HEK293T (cell line): ENCODE measurements around the gene FAM171A1.

Source experiments
- BHLHE40 ChIP-seq: fragments of 450-650 bp; IDR thresholded peaks from 2 replicates; pipeline ENCODE4 v1.6.1; 2016; ENCODE audit warnings: mild to moderate bottlenecking, moderate library complexity, borderline replicate concordance
- CTBP1 ChIP-seq: fragments of 450-650 bp; IDR thresholded peaks from 2 replicates; pipeline ENCODE4 v1.6.1; 2016; ENCODE audit warnings: borderline replicate concordance
- ELF4 ChIP-seq: fragments of 450-650 bp; IDR thresholded peaks from 2 replicates; pipeline ENCODE4 v1.6.1; 2017; ENCODE audit warnings: antibody characterized with exemption
- FOXA1 ChIP-seq: fragments of 450-650 bp; IDR thresholded peaks from 2 replicates; pipeline ENCODE4 v1.6.1; 2016; ENCODE audit warnings: mild to moderate bottlenecking
- FOXM1 ChIP-seq: fragments of 450-650 bp; IDR thresholded peaks from 2 replicates; pipeline ENCODE4 v1.6.1; 2017; ENCODE audit warnings: mild to moderate bottlenecking, borderline replicate concordance
- L3MBTL2 ChIP-seq: fragments of 450-650 bp; conservative IDR thresholded peaks from 2 replicates; pipeline ENCODE4 v1.6.1; 2016; ENCODE audit warnings: mild to moderate bottlenecking
- LEF1 ChIP-seq: fragments of 450-650 bp; IDR thresholded peaks from 2 replicates; pipeline ENCODE4 v1.6.1; 2017; ENCODE audit warnings: mild to moderate bottlenecking, borderline replicate concordance
- NFRKB ChIP-seq: fragments of 450-650 bp; IDR thresholded peaks from 2 replicates; pipeline ENCODE4 v1.6.1; 2016; ENCODE audit warnings: mild to moderate bottlenecking, moderate library complexity
- SP1 ChIP-seq: fragments of 450-650 bp; IDR thresholded peaks from 2 replicates; pipeline ENCODE4 v1.6.1; 2017

DNA sequence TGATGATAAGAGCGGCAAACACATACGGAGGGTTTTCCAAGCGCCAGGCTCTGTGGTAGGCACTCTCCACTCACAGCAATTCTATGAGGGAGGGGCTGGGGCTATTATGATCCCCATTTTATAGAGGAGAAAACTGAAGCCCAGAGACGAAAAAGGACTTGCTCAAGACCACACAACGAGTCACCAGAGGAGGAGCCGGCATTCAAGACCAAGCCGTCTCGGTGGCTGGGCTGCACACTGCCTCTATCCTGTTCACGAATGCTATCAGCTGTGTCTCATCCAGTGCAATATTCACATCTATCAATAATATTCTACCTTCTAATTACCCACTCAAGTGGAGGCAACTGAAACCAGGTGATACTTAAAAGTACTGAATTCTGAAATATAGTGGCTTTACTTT is 134.7 kb downstream of the FAM171A1 start:
- TF ChIP-seq NFRKB, result no peak
- TF ChIP-seq FOXA1, result no peak
- TF ChIP-seq BHLHE40, result no peak
- TF ChIP-seq FOXM1, result no peak
- no peak for TF ChIP-seq SP1
- no peak for TF ChIP-seq LEF1
- TF ChIP-seq ELF4, result no peak
- TF ChIP-seq L3MBTL2, result no peak
- no peak for TF ChIP-seq CTBP1
